Panc1 (cell line): ENCODE data around the gene LGI2. TPM values are rescaled to one million over a fixed set of nuclear protein-coding genes. Genes with fewer than 3 reads are reported as not detected.

ENCODE experiments used
- ATAC-seq: fragments of 200-7000 bp; cut with Tn5 transposase; 2 replicates; pipeline ENCODE4 v1.9.1; 2020; ENCODE audit warnings: mild to moderate bottlenecking, moderate library complexity
- BruUV-seq: library from RNA; stranded (reverse); fragments of 400-500 nt; replicated peaks from 2 replicates; lab custom pipeline; 2021; lab: Mats Ljungman, UMichigan
- CTCF ChIA-PET: fragments of 300-600 bp; sonication (Branson Sonifier 250); formaldehyde crosslinking; loops from one replicate; lab custom pipeline; 2022; ENCODE audit warnings: antibody characterized with exemption; lab: Charles Lee
- POLR2A ChIA-PET: fragments of 300-600 bp; sonication (Branson Sonifier 250); formaldehyde crosslinking; loops from one replicate; lab custom pipeline; 2022; ENCODE audit warnings: antibody characterized with exemption; lab: Charles Lee
- DNase-seq: peaks from one replicate; pipeline ENCODE4 v3.0.0-alpha.2; 2010; ENCODE audit warnings: low read depth, low spot score
- H3K27ac ChIP-seq: 2 replicates; pipeline ENCODE4 v1.5.1; 2011; ENCODE audit warnings: mild to moderate bottlenecking, low read length, inconsistent platforms
- H3K27me3 ChIP-seq: fragments of 200-500 bp; sonication (Bioruptor generic); 2 replicates; pipeline ENCODE4 v1.6.0; 2014; ENCODE audit warnings: low read length, inconsistent platforms; ENCODE audit not compliant: control insufficient read depth, insufficient read depth
- H3K36me3 ChIP-seq: fragments of 200-500 bp; sonication (Bioruptor generic); 2 replicates; pipeline ENCODE4 v1.5.1; 2014; ENCODE audit warnings: inconsistent platforms, mild to moderate bottlenecking, low read length, moderate library complexity; ENCODE audit not compliant: control insufficient read depth, insufficient read depth
- H3K4me1 ChIP-seq: 2 replicates; pipeline ENCODE4 v1.5.1; 2011; ENCODE audit warnings: inconsistent platforms, mild to moderate bottlenecking, low read length, moderate library complexity; ENCODE audit not compliant: control insufficient read depth, insufficient read depth
- H3K4me3 ChIP-seq, 2 experiments: 2 replicates each; pipeline ENCODE4 v1.5.1; 2011 to 2012; ENCODE audit warnings: low read depth in 2 of 2, low read length in 2 of 2, mild to moderate bottlenecking in 2 of 2, inconsistent platforms in 1 of 2, moderate library complexity in 1 of 2
- H3K9me3 ChIP-seq: fragments of 200-500 bp; sonication (Bioruptor generic); 2 replicates; pipeline ENCODE4 v1.5.1; 2014; ENCODE audit warnings: low read depth, mild to moderate bottlenecking, inconsistent platforms, low read length, moderate library complexity; ENCODE audit not compliant: control insufficient read depth, insufficient read depth
- CTCF ChIP-seq: fragments of 450-650 bp; IDR thresholded peaks from 2 replicates; pipeline ENCODE4 v1.5.1; 2017; ENCODE audit warnings: mild to moderate bottlenecking
- POLR2AphosphoS5 ChIP-seq: IDR thresholded peaks from 2 replicates; pipeline ENCODE4 v1.6.1; 2012; ENCODE audit warnings: mild to moderate bottlenecking, low read depth, low read length, moderate library complexity
- REST ChIP-seq, 2 experiments: IDR thresholded peaks; 2 replicates each; pipeline ENCODE4 v1.6.1; 2011 to 2012; ENCODE audit warnings: low read depth in 2 of 2, control low read depth in 1 of 2, low read length in 1 of 2, mild to moderate bottlenecking in 1 of 2, moderate library complexity in 1 of 2; ENCODE audit not compliant: insufficient read depth in 1 of 2
- SIN3A ChIP-seq: IDR thresholded peaks from 2 replicates; pipeline ENCODE4 v1.6.1; 2012; ENCODE audit warnings: low read depth, mild to moderate bottlenecking, low read length, moderate library complexity, borderline replicate concordance; ENCODE audit not compliant: insufficient read depth
- TCF7L2 ChIP-seq: IDR thresholded peaks from 2 replicates; pipeline ENCODE4 v1.6.1; 2011; ENCODE audit warnings: mild to moderate bottlenecking, low read depth, low read length, inconsistent platforms
- in situ Hi-C: cut with HindIII; loops from 2 replicates; pipeline ENCODE4 v1.10.0; 2016; ENCODE audit warnings: low sequenced_read_pairs, low pct_unique_long_range_greater_than_20kb
- intact Hi-C: fragments of 100-400 bp; cut with micrococcal nuclease; formaldehyde crosslinking; loops from one replicate; pipeline ENCODE4 v1.10.0; 2022; ENCODE audit not compliant: unreplicated experiment
- total RNA-seq: library from RNA; stranded (reverse); gene quantifications from one replicate; pipeline ENCODE4 v1.2.1, GENCODE V29; 2021; ENCODE audit not compliant: unreplicated experiment

LGI2 gene
- total RNA-seq, 1 experiment from 2014 or later = not detected

- Histone ChIP-seq H3K9me3 (no peaks in the 10 kb centered on the region), H3K27ac (no peak overlapping the region), H3K27me3 (no peaks in the 10 kb centered on the region), H3K4me3 (no peak overlapping the region), H3K36me3 (no peaks in the 10 kb centered on the region), H3K4me1 (no peaks in the 10 kb centered on the region)
- no peak for TF ChIP-seq CTCF
- no peak for TF ChIP-seq POLR2AphosphoS5
- no peak for TF ChIP-seq SIN3A
- TF ChIP-seq REST (IDR thresholded peaks at IDR 0.05; ENCODE audit: insufficient read depth in 1 of 2, low read depth in 2 of 2, low read length in 1 of 2) = no peak
- no peak for TF ChIP-seq TCF7L2
- ChIA-PET POLR2A (no interaction called here), CTCF (interaction anchor here (0.6 kb wide), 1 partner anchor 32 kb away, joined by 4 read pairs; no protein-coding TSS in a partner anchor)
- DNase-seq (no peak), ATAC-seq (no peak)
- intact Hi-C loops = no loop called here
- BruUV-seq = no TSS peak
- in situ Hi-C loops = no loop called here
These were observed 19.4 kb downstream of the LGI2 start for GRCh38 chr4:25011135-25011866.

DNA sequence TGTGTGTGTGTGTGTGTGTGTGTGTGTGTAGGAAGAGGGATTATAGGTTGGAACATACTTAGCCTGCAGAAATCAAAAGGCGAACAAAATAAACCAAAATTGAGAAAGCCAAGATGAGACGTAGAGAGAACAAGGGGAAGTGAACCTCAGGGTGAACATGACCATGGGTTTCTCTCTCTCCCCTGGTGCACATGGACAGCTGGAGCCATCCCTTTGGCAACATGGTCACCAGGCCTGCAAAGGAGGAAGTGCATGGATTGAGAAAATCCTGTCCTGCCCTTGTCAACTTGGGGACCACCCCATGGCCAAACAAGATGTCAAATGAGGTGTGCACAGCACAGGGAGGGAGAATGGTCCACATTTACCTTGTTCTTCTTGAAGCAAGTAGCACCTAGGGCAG lies 23.1 kb downstream of the LGI2 start:
- Histone ChIP-seq H3K4me3 (no peak overlapping the region), H3K36me3 (no peaks in the 10 kb centered on the region), H3K27ac (no peak overlapping the region), H3K27me3 (no peaks in the 10 kb centered on the region), H3K9me3 (no peaks in the 10 kb centered on the region), H3K4me1 (no peaks in the 10 kb centered on the region)
- intact Hi-C loops = no loop called here
- CTCF ChIA-PET = no interaction called here
- in situ Hi-C loops = no loop called here
- no peak for DNase-seq
- no TSS peak for BruUV-seq
- ATAC-seq = no peak
- TF ChIP-seq REST (IDR thresholded peaks at IDR 0.05; ENCODE audit: insufficient read depth in 1 of 2, low read depth in 2 of 2, low read length in 1 of 2) (no peak), CTCF (no peak), TCF7L2 (no peak), POLR2AphosphoS5 (no peak), SIN3A (no peak)
- POLR2A ChIA-PET = no interaction called here
